IPS-NIHi7 (cell line): Measurements from ENCODE around the gene RMI1.
"Not testable (repeated sequence)": the region's sequence is repeated elsewhere in the genome, so short reads cannot be mapped to it uniquely, and the experiment has no call there.

ENCODE experiments used
- DNase-seq: peaks from one replicate; pipeline ENCODE4 v3.0.0; 2012; ENCODE audit warnings: mixed read lengths; ENCODE audit errors: extremely low spot score

Gene RMI1

GRCh38 chr9:84007662-84008061, 27.1 kb downstream of the RMI1 start:
- DNase-seq: no peak

- no peak for DNase-seq
These were observed 43.5 kb downstream of the RMI1 start for GRCh38 chr9:84024041-84024575.

- no peak for DNase-seq
These were observed 46.6 kb downstream of the RMI1 start for GRCh38 chr9:84027201-84027600.

- DNase-seq: no peak
These were observed 50.9 kb downstream of the RMI1 start for GRCh38 chr9:84031534-84031933.

GRCh38 chr9:84041857-84042256, 61.3 kb downstream of the RMI1 start:
- DNase-seq: not testable (repeated sequence)

- no peak for DNase-seq
These were observed 65.0 kb downstream of the RMI1 start for GRCh38 chr9:84045481-84046097.
